BJ (cell line): Measurements from ENCODE around the gene TNNT3. TPM values are rescaled to one million over a fixed set of nuclear protein-coding genes. Genes with fewer than 3 reads are reported as not detected.
A peak's percentile ranks its signal among the peaks of the same experiment; 100 is the strongest.

Source experiments
- CTCF ChIA-PET: fragments of 350-600 bp; formaldehyde crosslinking; extraction: SDS; loops from one replicate; lab custom pipeline; 2021; ENCODE audit warnings: antibody characterized with exemption, inconsistent platforms; lab: Yijun Ruan, JAX
- POLR2A ChIA-PET: fragments of 300-600 bp; sonication (Branson Sonifier 250); formaldehyde crosslinking; extraction: SDS; loops from one replicate; lab custom pipeline; 2021; ENCODE audit warnings: antibody characterized with exemption; lab: Charles Lee
- DNase-seq: peaks from one replicate; pipeline ENCODE4 v3.0.0-alpha.2; 2011; ENCODE audit warnings: low read depth
- H3K27me3 ChIP-seq: 2 replicates; pipeline ENCODE4 v1.6.0; 2011; ENCODE audit warnings: low read length; ENCODE audit not compliant: control insufficient read depth, insufficient read depth
- H3K36me3 ChIP-seq: 2 replicates; pipeline ENCODE4 v1.5.1; 2011; ENCODE audit warnings: low read length; ENCODE audit not compliant: control insufficient read depth, insufficient read depth
- H3K4me3 ChIP-seq: 2 replicates; pipeline ENCODE4 v1.5.1; 2011; ENCODE audit warnings: low read depth, mild to moderate bottlenecking, control low read depth, low read length
- CTCF ChIP-seq: IDR thresholded peaks from 2 replicates; pipeline ENCODE4 v1.5.1; 2011; ENCODE audit warnings: low read depth, mild to moderate bottlenecking, control low read depth, inconsistent platforms, low read length, moderate library complexity; ENCODE audit not compliant: insufficient read depth
- polyA plus RNA-seq: library from polyadenylated mRNA; depleted of rRNA; stranded (reverse); fragments of >200 nt; gene quantifications from 2 replicates; pipeline ENCODE4 v1.2.3, GENCODE V29; 2011

TNNT3 gene
- polyA plus RNA-seq, 1 experiment, result not detected

GRCh38 chr11:1949302-1949701 is 29.8 kb downstream of the TNNT3 start:
- H3K27me3 ChIP-seq, result no peaks in the 10 kb centered on the region
- ChIA-PET POLR2A (no interaction called here), CTCF (interaction anchor here (0.6 to 4.3 kb wide), 23 partner anchors 14 to 1037 kb away, joined by 3 to 85 read pairs (median 5); partner anchors contain the start of genes H19, LSP1 and SYT8)

GRCh38 chr11:1949922-1950321 is 30.4 kb downstream of the TNNT3 start:
- Histone ChIP-seq H3K27me3 (no peaks in the 10 kb centered on the region), H3K36me3 (no peaks in the 10 kb centered on the region), H3K4me3 (no peak overlapping the region)
- ChIA-PET CTCF (interaction anchor here (0.9 to 4.3 kb wide), 15 partner anchors 13 to 256 kb away, joined by 3 to 85 read pairs (median 5); partner anchors contain the start of genes H19 and SYT8), POLR2A (no interaction called here)
- no peak for DNase-seq
- TF ChIP-seq CTCF, result no peak

More at GRCh38 chr11:1949302-1949701, 29.8 kb downstream of the TNNT3 start:
- Histone ChIP-seq H3K4me3 (no peak overlapping the region), H3K36me3 (no peaks in the 10 kb centered on the region)
- DNase-seq, result no peak
- TF ChIP-seq CTCF, result no peak

GRCh38 chr11:1952806-1953482 is 33.4 kb downstream of the TNNT3 start:
- POLR2A ChIA-PET, result no interaction called here
- CTCF ChIA-PET, result interaction anchor here (1.2 to 2.0 kb wide), 6 partner anchors 14 to 259 kb away, joined by 4 to 18 read pairs (median 7); no protein-coding TSS in a partner anchor
- TF ChIP-seq CTCF, result no peak
- no peaks in the 10 kb centered on the region for H3K27me3 ChIP-seq
- DNase-seq, result no peak
- H3K4me3 ChIP-seq, result no peak overlapping the region
- H3K36me3 ChIP-seq, result no peaks in the 10 kb centered on the region

- ChIA-PET POLR2A (no interaction called here), CTCF (interaction anchor here (0.6 to 6.9 kb wide), 18 partner anchors 10 to 1621 kb away, joined by 3 to 55 read pairs (median 4); no protein-coding TSS in a partner anchor)
These were observed 34.2 kb downstream of the TNNT3 start for GRCh38 chr11:1953489-1954266.

More at GRCh38 chr11:1953489-1954266, 34.2 kb downstream of the TNNT3 start:
- no peak for DNase-seq
- no peaks in the 10 kb centered on the region for H3K27me3 ChIP-seq
- no peak overlapping the region for H3K4me3 ChIP-seq
- no peaks in the 10 kb centered on the region for H3K36me3 ChIP-seq
- TF ChIP-seq CTCF, result peak; percentile 17; the same call in 1 of the 2 replicates
